ENCODE results near the gene ANKRD17. TPM values are rescaled to one million over a fixed set of nuclear protein-coding genes. Genes with fewer than 3 reads are reported as not detected.

ANKRD17 gene
- total RNA-seq, 1 experiment from 2014 or later = 32.2 TPM

- no peak for DNase-seq (ENCODE audit: low read depth, low spot score)
- in situ Hi-C loops (cut with HindIII; ENCODE audit: low pct_unique_long_range_greater_than_20kb, low sequenced_read_pairs) = no loop called here
These were observed 207.0 kb downstream of the ANKRD17 start for GRCh38 chr4:73051625-73052024.

- in situ Hi-C loops (cut with HindIII; ENCODE audit: low pct_unique_long_range_greater_than_20kb, low sequenced_read_pairs) = no loop called here
- no peak for DNase-seq (ENCODE audit: low read depth, low spot score)
These were observed 212.7 kb downstream of the ANKRD17 start for GRCh38 chr4:73045879-73046278.

GRCh38 chr4:73037057-73037456 is 221.5 kb downstream of the ANKRD17 start:
- in situ Hi-C loops (cut with HindIII; ENCODE audit: low pct_unique_long_range_greater_than_20kb, low sequenced_read_pairs) = no loop called here
- DNase-seq (ENCODE audit: low read depth, low spot score) = no peak

- in situ Hi-C loops (cut with HindIII; ENCODE audit: low pct_unique_long_range_greater_than_20kb, low sequenced_read_pairs) = no loop called here
- no peak for DNase-seq (ENCODE audit: low read depth, low spot score)
These were observed 222.5 kb downstream of the ANKRD17 start for GRCh38 chr4:73036123-73036522.

GRCh38 chr4:73034896-73035295 is 223.7 kb downstream of the ANKRD17 start:
- in situ Hi-C loops (cut with HindIII; ENCODE audit: low pct_unique_long_range_greater_than_20kb, low sequenced_read_pairs) = no loop called here

GRCh38 chr4:73028621-73029020 is 230.0 kb downstream of the ANKRD17 start:
- in situ Hi-C loops (cut with HindIII; ENCODE audit: low pct_unique_long_range_greater_than_20kb, low sequenced_read_pairs) = no loop called here
- DNase-seq (ENCODE audit: low read depth, low spot score) = no peak

More at GRCh38 chr4:73034896-73035295, 223.7 kb downstream of the ANKRD17 start:
- no peak for DNase-seq (ENCODE audit: low read depth, low spot score)

Small RNA genes within 50 kb of the gene (small RNA-seq; reads per million reads assigned to genes)
- gene RF00334 (0 reads per million in 2 experiments), gene RNU6ATAC5P (0 reads per million in 2 experiments)

Other genes with a start within 250 kb of the ANKRD17 start
- gene COX18, start 189.1 kb downstream of the ANKRD17 start, total RNA-seq (2014; rRNA removed; shearing (Covaris generic)) = 25.3 and 25.4 TPM in 2 replicates
- gene ALB, start 145.5 kb upstream of the ANKRD17 start, total RNA-seq (2014; rRNA removed; shearing (Covaris generic)) = 1.2 TPM in 1 of 2 replicates, not detected in the other
- not detected in 2 replicates for gene AFP, start 177.4 kb upstream of the ANKRD17 start, total RNA-seq (2014; rRNA removed; shearing (Covaris generic))
- not detected in 2 replicates for gene AFM, start 222.9 kb upstream of the ANKRD17 start, total RNA-seq (2014; rRNA removed; shearing (Covaris generic))

All from SK-MEL-5 (cell line).